GM23338 (cell line): ENCODE measurements around the gene KLF18. TPM values are rescaled to one million over a fixed set of nuclear protein-coding genes. Genes with fewer than 3 reads are reported as not detected.

ENCODE experiments used
- ATAC-seq: fragments of 200-7000 bp; cut with Tn5 transposase; 3 replicates; pipeline ENCODE4 v1.9.1; 2020
- DNase-seq: peaks from one replicate; pipeline ENCODE4 v3.0.0-alpha.2; 2015; ENCODE audit warnings: low spot score
- H2AFZ ChIP-seq: fragments of 200-600 bp; sonication (generic); 2 replicates; pipeline ENCODE4 v1.8.0; 2016; ENCODE audit warnings: antibody characterized with exemption, mild to moderate bottlenecking, moderate library complexity
- H3F3A ChIP-seq: fragments of 200-600 bp; sonication (generic); replicated peaks from 2 replicates; pipeline ENCODE4 v1.8.0; 2017; ENCODE audit warnings: antibody characterized with exemption, mixed run types, low read depth
- H3K27ac ChIP-seq: fragments of 200-600 bp; sonication (generic); 2 replicates; pipeline ENCODE4 v1.6.1; 2016; ENCODE audit warnings: low read depth
- H3K27me3 ChIP-seq: fragments of 200-600 bp; sonication (generic); 2 replicates; pipeline ENCODE4 v1.8.0; 2016; ENCODE audit warnings: mild to moderate bottlenecking, mixed run types, moderate library complexity; ENCODE audit not compliant: insufficient read depth
- H3K36me3 ChIP-seq: fragments of 200-600 bp; sonication (generic); 2 replicates; pipeline ENCODE4 v1.8.0; 2016; ENCODE audit warnings: mild to moderate bottlenecking; ENCODE audit not compliant: insufficient read depth
- H3K4me1 ChIP-seq: fragments of 200-600 bp; sonication (generic); 2 replicates; pipeline ENCODE4 v1.8.0; 2016; ENCODE audit warnings: mild to moderate bottlenecking, moderate library complexity; ENCODE audit not compliant: insufficient read depth
- H3K4me2 ChIP-seq: fragments of 200-600 bp; sonication (generic); 2 replicates; pipeline ENCODE4 v1.7.1; 2017; ENCODE audit warnings: mixed run types
- H3K4me3 ChIP-seq: fragments of 200-600 bp; sonication (generic); 2 replicates; pipeline ENCODE4 v1.6.1; 2016; ENCODE audit warnings: mixed run types
- H3K79me2 ChIP-seq: fragments of 200-600 bp; sonication (generic); replicated peaks from 2 replicates; pipeline ENCODE4 v1.8.0; 2017; ENCODE audit warnings: mild to moderate bottlenecking; ENCODE audit not compliant: insufficient read depth
- H3K9me2 ChIP-seq: fragments of 200-600 bp; sonication (generic); 2 replicates; pipeline ENCODE4 v1.8.0; 2017; ENCODE audit not compliant: insufficient read depth
- H4K20me1 ChIP-seq: fragments of 200-600 bp; sonication (generic); replicated peaks from 2 replicates; pipeline ENCODE4 v1.8.0; 2017; ENCODE audit warnings: mild to moderate bottlenecking; ENCODE audit not compliant: insufficient read depth
- H3K27ac Mint-ChIP-seq: 2 replicates; pipeline ENCODE4 v1.8.0; 2020; ENCODE audit warnings: inconsistent platforms, mild to moderate bottlenecking, moderate library complexity, mixed read lengths
- H3K27me3 Mint-ChIP-seq: 3 replicates; pipeline ENCODE4 v1.8.0; 2022; ENCODE audit warnings: low read depth, mild to moderate bottlenecking, moderate library complexity, mixed read lengths, inconsistent platforms; ENCODE audit not compliant: insufficient read depth, poor library complexity
- H3K36me3 Mint-ChIP-seq: 3 replicates; pipeline ENCODE4 v1.8.0; 2021; ENCODE audit warnings: low read depth, mild to moderate bottlenecking, inconsistent platforms, moderate library complexity, mixed read lengths
- H3K4me1 Mint-ChIP-seq: 3 replicates; pipeline ENCODE4 v1.8.0; 2020; ENCODE audit warnings: mild to moderate bottlenecking, inconsistent platforms, mixed read lengths
- H3K4me3 Mint-ChIP-seq: 3 replicates; pipeline ENCODE4 v1.8.0; 2021; ENCODE audit warnings: moderate library complexity, mild to moderate bottlenecking, inconsistent platforms, mixed read lengths
- H3K9me3 Mint-ChIP-seq: 3 replicates; pipeline ENCODE4 v1.8.0; 2020; ENCODE audit warnings: moderate library complexity, mild to moderate bottlenecking, inconsistent platforms, mixed read lengths
- CREB1 ChIP-seq: fragments of 250-450 bp; sonication (Bioruptor Pico); IDR thresholded peaks from 2 replicates; pipeline ENCODE4 v1.5.0; 2020; ENCODE audit warnings: low read depth, mild to moderate bottlenecking, moderate library complexity
- CTCF ChIP-seq, 2 experiments: fragments of 200-600 bp in 1 of 2; sonication (generic) in 1 of 2; conservative IDR thresholded peaks; 2 replicates each; pipeline versions ENCODE4 v1.5.1 to v1.6.1; 2016 to 2017; ENCODE audit warnings: antibody characterized with exemption in 2 of 2, low read depth in 2 of 2, mild to moderate bottlenecking in 2 of 2, moderate library complexity in 1 of 2
- ETS1 ChIP-seq: IDR thresholded peaks from 2 replicates; pipeline ENCODE4 v1.6.1; 2016; ENCODE audit warnings: antibody characterized with exemption
- EZH2 ChIP-seq: fragments of 200-600 bp; sonication (generic); IDR thresholded peaks from one replicate; pipeline ENCODE4 v1.8.0; 2017; ENCODE audit warnings: antibody characterized with exemption, mild to moderate bottlenecking, low read depth; ENCODE audit not compliant: unreplicated experiment
- EZH2phosphoT487 ChIP-seq: fragments of 200-600 bp; sonication (generic); IDR thresholded peaks from one replicate; pipeline ENCODE4 v1.8.1; 2018; ENCODE audit warnings: antibody characterized with exemption; ENCODE audit not compliant: unreplicated experiment
- JUNB ChIP-seq: IDR thresholded peaks from one replicate; pipeline ENCODE4 v1.6.1; 2016; ENCODE audit warnings: antibody characterized with exemption; ENCODE audit not compliant: unreplicated experiment
- POLR2AphosphoS5 ChIP-seq: IDR thresholded peaks from 2 replicates; pipeline ENCODE4 v1.6.1; 2016; ENCODE audit warnings: antibody characterized with exemption, low read depth
- REST ChIP-seq: IDR thresholded peaks from one replicate; pipeline ENCODE4 v1.6.1; 2018; ENCODE audit warnings: antibody characterized with exemption; ENCODE audit not compliant: unreplicated experiment
- STAT1 ChIP-seq: IDR thresholded peaks from one replicate; pipeline ENCODE4 v1.6.1; 2016; ENCODE audit warnings: antibody characterized with exemption; ENCODE audit not compliant: unreplicated experiment
- ZNF114 ChIP-seq: fragments of 250-450 bp; sonication (Bioruptor Pico); IDR thresholded peaks from 2 replicates; pipeline ENCODE4 v1.5.0; 2020; ENCODE audit warnings: mild to moderate bottlenecking, moderate library complexity
- ZNF331 ChIP-seq: fragments of 250-450 bp; sonication (Bioruptor Pico); IDR thresholded peaks from 2 replicates; pipeline ENCODE4 v1.5.0; 2020; ENCODE audit warnings: low read depth, mild to moderate bottlenecking, moderate library complexity
- polyA plus RNA-seq: library from polyadenylated mRNA; unstranded; fragments of >200 nt; fragmentation: Nextera tagmentation; extraction: Ambion mirVana; gene quantifications from 2 replicates; pipeline ENCODE4 v1.2.1, GENCODE V29; 2016
- total RNA-seq: library from RNA; depleted of rRNA; stranded (reverse); fragments of >200 nt; shearing (Covaris generic); gene quantifications from 2 replicates; pipeline ENCODE4 v1.2.3, GENCODE V29; 2014
- TF ChIP-seq, protein P1 (sequence below): fragments of 250-450 bp; sonication (Bioruptor Pico); IDR thresholded peaks from 2 replicates; pipeline ENCODE4 v1.5.0; 2020; ENCODE audit warnings: mild to moderate bottlenecking, moderate library complexity

KLF18 gene
- total and polyA plus RNA-seq, 2 experiments from 2014 or later, result 0.35 TPM; not detected in 1

DNA sequence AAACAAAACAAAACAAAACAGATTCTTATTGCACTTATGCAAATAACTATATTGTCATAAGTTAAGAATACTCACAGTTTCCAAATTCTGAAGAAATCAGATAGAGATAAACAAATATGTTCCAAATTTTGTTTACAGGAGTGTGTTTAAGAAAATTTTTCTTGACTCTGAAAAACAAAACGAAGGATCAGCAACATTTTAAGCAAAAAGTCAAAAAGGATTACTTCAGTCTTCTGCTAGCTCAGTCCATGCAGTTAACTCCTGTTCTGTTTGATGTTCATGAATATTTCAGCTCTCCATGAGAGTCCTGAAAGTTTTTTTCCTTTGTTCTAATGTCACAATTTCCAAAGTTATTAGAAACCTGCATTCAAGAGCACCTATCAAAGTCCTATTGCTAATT is 33.2 kb upstream of the KLF18 start:
- TF ChIP-seq POLR2AphosphoS5, result no peak
- no peak for TF ChIP-seq JUNB
- TF ChIP-seq EZH2phosphoT487, result no peak
- no peak for TF ChIP-seq EZH2
- TF ChIP-seq, protein P1, sequence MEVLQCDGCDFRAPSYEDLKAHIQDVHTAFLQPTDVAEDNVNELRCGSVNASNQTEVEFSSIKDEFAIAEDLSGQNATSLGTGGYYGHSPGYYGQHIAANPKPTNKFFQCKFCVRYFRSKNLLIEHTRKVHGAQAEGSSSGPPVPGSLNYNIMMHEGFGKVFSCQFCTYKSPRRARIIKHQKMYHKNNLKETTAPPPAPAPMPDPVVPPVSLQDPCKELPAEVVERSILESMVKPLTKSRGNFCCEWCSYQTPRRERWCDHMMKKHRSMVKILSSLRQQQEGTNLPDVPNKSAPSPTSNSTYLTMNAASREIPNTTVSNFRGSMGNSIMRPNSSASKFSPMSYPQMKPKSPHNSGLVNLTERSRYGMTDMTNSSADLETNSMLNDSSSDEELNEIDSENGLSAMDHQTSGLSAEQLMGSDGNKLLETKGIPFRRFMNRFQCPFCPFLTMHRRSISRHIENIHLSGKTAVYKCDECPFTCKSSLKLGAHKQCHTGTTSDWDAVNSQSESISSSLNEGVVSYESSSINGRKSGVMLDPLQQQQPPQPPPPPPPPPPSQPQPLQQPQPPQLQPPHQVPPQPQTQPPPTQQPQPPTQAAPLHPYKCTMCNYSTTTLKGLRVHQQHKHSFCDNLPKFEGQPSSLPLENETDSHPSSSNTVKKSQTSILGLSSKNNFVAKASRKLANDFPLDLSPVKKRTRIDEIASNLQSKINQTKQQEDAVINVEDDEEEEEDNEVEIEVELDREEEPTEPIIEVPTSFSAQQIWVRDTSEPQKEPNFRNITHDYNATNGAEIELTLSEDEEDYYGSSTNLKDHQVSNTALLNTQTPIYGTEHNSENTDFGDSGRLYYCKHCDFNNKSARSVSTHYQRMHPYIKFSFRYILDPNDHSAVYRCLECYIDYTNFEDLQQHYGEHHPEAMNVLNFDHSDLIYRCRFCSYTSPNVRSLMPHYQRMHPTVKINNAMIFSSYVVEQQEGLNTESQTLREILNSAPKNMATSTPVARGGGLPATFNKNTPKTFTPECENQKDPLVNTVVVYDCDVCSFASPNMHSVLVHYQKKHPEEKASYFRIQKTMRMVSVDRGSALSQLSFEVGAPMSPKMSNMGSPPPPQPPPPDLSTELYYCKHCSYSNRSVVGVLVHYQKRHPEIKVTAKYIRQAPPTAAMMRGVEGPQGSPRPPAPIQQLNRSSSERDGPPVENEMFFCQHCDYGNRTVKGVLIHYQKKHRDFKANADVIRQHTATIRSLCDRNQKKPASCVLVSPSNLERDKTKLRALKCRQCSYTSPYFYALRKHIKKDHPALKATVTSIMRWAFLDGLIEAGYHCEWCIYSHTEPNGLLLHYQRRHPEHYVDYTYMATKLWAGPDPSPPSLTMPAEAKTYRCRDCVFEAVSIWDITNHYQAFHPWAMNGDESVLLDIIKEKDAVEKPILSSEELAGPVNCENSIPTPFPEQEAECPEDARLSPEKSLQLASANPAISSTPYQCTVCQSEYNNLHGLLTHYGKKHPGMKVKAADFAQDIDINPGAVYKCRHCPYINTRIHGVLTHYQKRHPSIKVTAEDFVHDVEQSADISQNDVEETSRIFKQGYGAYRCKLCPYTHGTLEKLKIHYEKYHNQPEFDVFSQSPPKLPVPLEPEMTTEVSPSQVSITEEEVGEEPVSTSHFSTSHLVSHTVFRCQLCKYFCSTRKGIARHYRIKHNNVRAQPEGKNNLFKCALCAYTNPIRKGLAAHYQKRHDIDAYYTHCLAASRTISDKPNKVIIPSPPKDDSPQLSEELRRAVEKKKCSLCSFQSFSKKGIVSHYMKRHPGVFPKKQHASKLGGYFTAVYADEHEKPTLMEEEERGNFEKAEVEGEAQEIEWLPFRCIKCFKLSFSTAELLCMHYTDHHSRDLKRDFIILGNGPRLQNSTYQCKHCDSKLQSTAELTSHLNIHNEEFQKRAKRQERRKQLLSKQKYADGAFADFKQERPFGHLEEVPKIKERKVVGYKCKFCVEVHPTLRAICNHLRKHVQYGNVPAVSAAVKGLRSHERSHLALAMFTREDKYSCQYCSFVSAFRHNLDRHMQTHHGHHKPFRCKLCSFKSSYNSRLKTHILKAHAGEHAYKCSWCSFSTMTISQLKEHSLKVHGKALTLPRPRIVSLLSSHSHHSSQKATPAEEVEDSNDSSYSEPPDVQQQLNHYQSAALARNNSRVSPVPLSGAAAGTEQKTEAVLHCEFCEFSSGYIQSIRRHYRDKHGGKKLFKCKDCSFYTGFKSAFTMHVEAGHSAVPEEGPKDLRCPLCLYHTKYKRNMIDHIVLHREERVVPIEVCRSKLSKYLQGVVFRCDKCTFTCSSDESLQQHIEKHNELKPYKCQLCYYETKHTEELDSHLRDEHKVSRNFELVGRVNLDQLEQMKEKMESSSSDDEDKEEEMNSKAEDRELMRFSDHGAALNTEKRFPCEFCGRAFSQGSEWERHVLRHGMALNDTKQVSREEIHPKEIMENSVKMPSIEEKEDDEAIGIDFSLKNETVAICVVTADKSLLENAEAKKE (CRISPR knock-in tag), result no peak
- no peak for TF ChIP-seq REST
- no peak for TF ChIP-seq ZNF114 (CRISPR knock-in tag)
- TF ChIP-seq STAT1, result no peak
- TF ChIP-seq ETS1, result no peak
- no peak for TF ChIP-seq CREB1 (CRISPR knock-in tag)
- no peak for TF ChIP-seq ZNF331 (CRISPR knock-in tag)
- no peak for TF ChIP-seq CTCF (conservative IDR thresholded peaks at IDR 0.05; ENCODE audit: low read depth in 2 of 2)

More for the DNA sequence above, 33.2 kb upstream of the KLF18 start:
- Histone ChIP-seq H3K27ac (no peak overlapping the region), H3K4me1 (no peaks in the 10 kb centered on the region; the same call in 1 of the 2 replicates), H3K4me3 (no peak overlapping the region), H3F3A (no peaks in the 10 kb centered on the region), H3K4me2 (no peak overlapping the region), H3K79me2 (no peaks in the 10 kb centered on the region), H4K20me1 (no peaks in the 10 kb centered on the region), H3K27me3 (no peaks in the 10 kb centered on the region), H3K9me2 (no peaks in the 10 kb centered on the region), H3K36me3 (0 out of 2 replicates have a peak, but pooled peaks cover 4% of the 10 kb centered on the region), H2AFZ (no peak overlapping the region)
- Mint-ChIP-seq H3K4me1 (peaks cover 3% of the 10 kb centered on the region; the same call in 1 of the 3 replicates), H3K36me3 (peaks cover 20% of the 10 kb centered on the region), H3K27ac (no peak overlapping the region), H3K4me3 (no peak overlapping the region), H3K9me3 (peaks cover 51% of the 10 kb centered on the region), H3K27me3 (no peaks in the 10 kb centered on the region)
- ATAC-seq (no peak), DNase-seq (no peak)
